Glomerular visceral epithelial cell (primary cell): ENCODE results near the gene SETD4.

Experiments
- DNase-seq: peaks from one replicate; pipeline ENCODE4 v3.0.0-alpha.2; 2016; ENCODE audit errors: extremely low spot score

Gene SETD4

GRCh38 chr21:36008505-36008904 lies 51.8 kb downstream of the SETD4 start:
- no peak for DNase-seq

GRCh38 chr21:36005879-36006400 lies 54.4 kb downstream of the SETD4 start:
- DNase-seq: no peak

GRCh38 chr21:36005018-36005417 lies 55.3 kb downstream of the SETD4 start:
- no peak for DNase-seq

GRCh38 chr21:36004441-36004840 lies 55.9 kb downstream of the SETD4 start:
- no peak for DNase-seq

- no peak for DNase-seq
These were observed 56.5 kb downstream of the SETD4 start for GRCh38 chr21:36003776-36004175.

GRCh38 chr21:35996217-35996616 lies 64.1 kb downstream of the SETD4 start:
- no peak for DNase-seq

- DNase-seq: no peak
These were observed 64.7 kb downstream of the SETD4 start for GRCh38 chr21:35995522-35996088.

- DNase-seq: no peak
These were observed 65.7 kb downstream of the SETD4 start for GRCh38 chr21:35994613-35995012.

GRCh38 chr21:35993875-35994490 lies 66.3 kb downstream of the SETD4 start:
- DNase-seq: no peak

GRCh38 chr21:35991131-35991530 lies 69.2 kb downstream of the SETD4 start:
- DNase-seq: no peak

GRCh38 chr21:35990609-35991008 lies 69.7 kb downstream of the SETD4 start:
- DNase-seq: no peak

- no peak for DNase-seq
These were observed 71.1 kb downstream of the SETD4 start for GRCh38 chr21:35989138-35989735.

GRCh38 chr21:35988416-35989137 lies 71.7 kb downstream of the SETD4 start:
- DNase-seq: no peak

- no peak for DNase-seq
These were observed 72.9 kb downstream of the SETD4 start for GRCh38 chr21:35987475-35987874.

- DNase-seq: no peak
These were observed 75.5 kb downstream of the SETD4 start for GRCh38 chr21:35984654-35985361.
